H9 (cell line): ENCODE measurements around the gene NEURL1B. TPM values are rescaled to one million over a fixed set of nuclear protein-coding genes. Genes with fewer than 3 reads are reported as not detected.

Experiments
- DNase-seq: peaks from one replicate; pipeline ENCODE4 v3.0.0-alpha.2; 2017
- H2AFZ ChIP-seq: one replicate; pipeline ENCODE4 v1.6.1; 2013; ENCODE audit warnings: mild to moderate bottlenecking, low read length, control low read depth, moderate library complexity
- H2AK5ac ChIP-seq: 2 replicates; pipeline ENCODE4 v1.6.1; 2013; ENCODE audit warnings: low read length, control low read depth, mixed read lengths; ENCODE audit not compliant: insufficient read length
- H2BK120ac ChIP-seq: one replicate; pipeline ENCODE4 v1.6.1; 2013; ENCODE audit warnings: low read depth, mild to moderate bottlenecking, low read length, control low read depth, inconsistent platforms; ENCODE audit not compliant: poor library complexity, severe bottlenecking
- H2BK12ac ChIP-seq: 2 replicates; pipeline ENCODE4 v1.6.1; 2013; ENCODE audit warnings: low read length, control low read depth, mixed read lengths, low read depth; ENCODE audit not compliant: insufficient read length
- H2BK15ac ChIP-seq: 2 replicates; pipeline ENCODE4 v1.6.1; 2013; ENCODE audit warnings: low read depth, low read length, control low read depth
- H2BK20ac ChIP-seq: one replicate; pipeline ENCODE4 v1.6.1; 2013; ENCODE audit warnings: low read depth, mild to moderate bottlenecking, low read length, control low read depth, inconsistent platforms; ENCODE audit not compliant: poor library complexity, severe bottlenecking
- H2BK5ac ChIP-seq: 2 replicates; pipeline ENCODE4 v1.6.1; 2013; ENCODE audit warnings: low read length, control low read depth, mixed read lengths; ENCODE audit not compliant: insufficient read length
- H3K14ac ChIP-seq: 2 replicates; pipeline ENCODE4 v1.6.1; 2013; ENCODE audit warnings: low read length, control low read depth; ENCODE audit not compliant: insufficient read depth
- H3K18ac ChIP-seq: 2 replicates; pipeline ENCODE4 v1.6.1; 2013; ENCODE audit warnings: low read depth, mild to moderate bottlenecking, mixed read lengths, low read length, control low read depth; ENCODE audit not compliant: insufficient read length
- H3K23ac ChIP-seq: 2 replicates; pipeline ENCODE4 v1.6.1; 2013; ENCODE audit warnings: low read length, control low read depth, mixed read lengths, low read depth; ENCODE audit not compliant: insufficient read length
- H3K23me2 ChIP-seq: 2 replicates; pipeline ENCODE4 v1.6.1; 2013; ENCODE audit warnings: low read depth, mild to moderate bottlenecking, mixed read lengths, low read length, control low read depth; ENCODE audit not compliant: insufficient read length, poor library complexity, severe bottlenecking
- H3K27ac ChIP-seq: 2 replicates; pipeline ENCODE4 v1.5.1; 2013; ENCODE audit warnings: low read length, control low read depth, mixed read lengths, low read depth; ENCODE audit not compliant: insufficient read length
- H3K27me3 ChIP-seq: 2 replicates; pipeline ENCODE4 v1.6.1; 2013; ENCODE audit warnings: low read length, control low read depth, inconsistent platforms; ENCODE audit not compliant: insufficient read depth
- H3K4ac ChIP-seq: 2 replicates; pipeline ENCODE4 v1.6.1; 2013; ENCODE audit warnings: low read depth, mild to moderate bottlenecking, control low read depth, inconsistent platforms, low read length, moderate library complexity
- H3K4me1 ChIP-seq: 2 replicates; pipeline ENCODE4 v1.6.1; 2013; ENCODE audit warnings: low read length, control low read depth, inconsistent platforms; ENCODE audit not compliant: insufficient read depth
- H3K4me2 ChIP-seq: 2 replicates; pipeline ENCODE4 v1.6.1; 2013; ENCODE audit warnings: low read length, control low read depth, mixed read lengths; ENCODE audit not compliant: insufficient read length, insufficient read depth
- H3K56ac ChIP-seq: 2 replicates; pipeline ENCODE4 v1.6.1; 2013; ENCODE audit warnings: low read depth, mild to moderate bottlenecking, mixed read lengths, low read length, control low read depth; ENCODE audit not compliant: insufficient read length
- H3K79me1 ChIP-seq: 2 replicates; pipeline ENCODE4 v1.6.1; 2013; ENCODE audit warnings: low read depth, mild to moderate bottlenecking, moderate library complexity, low read length, control low read depth, inconsistent platforms; ENCODE audit not compliant: insufficient read depth, poor library complexity, severe bottlenecking
- H3K79me2 ChIP-seq: 2 replicates; pipeline ENCODE4 v1.6.1; 2013; ENCODE audit warnings: low read length, control low read depth, inconsistent platforms; ENCODE audit not compliant: insufficient read depth
- H3K9ac ChIP-seq: 2 replicates; pipeline ENCODE4 v1.6.1; 2013; ENCODE audit warnings: low read length, control low read depth, mixed read lengths; ENCODE audit not compliant: insufficient read length; ENCODE audit errors: extremely low read depth
- H3K9me3 ChIP-seq: one replicate; pipeline ENCODE4 v1.6.1; 2013; ENCODE audit warnings: low read depth, low read length, inconsistent platforms; ENCODE audit not compliant: control insufficient read depth
- H3T11ph ChIP-seq: one replicate; pipeline ENCODE4 v1.6.1; 2013; ENCODE audit warnings: mild to moderate bottlenecking, low read length, control low read depth, inconsistent platforms
- H4K20me1 ChIP-seq: one replicate; pipeline ENCODE4 v1.6.1; 2013; ENCODE audit not compliant: control insufficient read depth, insufficient read length, insufficient read depth
- H4K5ac ChIP-seq: 2 replicates; pipeline ENCODE4 v1.6.1; 2013; ENCODE audit warnings: low read depth, mild to moderate bottlenecking, mixed read lengths, low read length, control low read depth; ENCODE audit not compliant: insufficient read length
- H4K8ac ChIP-seq: replicated peaks from 2 replicates; pipeline ENCODE4 v1.6.1; 2013; ENCODE audit warnings: low read length, control low read depth, mixed read lengths, low read depth; ENCODE audit not compliant: insufficient read length
- H4K91ac ChIP-seq: 2 replicates; pipeline ENCODE4 v1.6.1; 2013; ENCODE audit warnings: low read depth, mild to moderate bottlenecking, moderate library complexity, mixed read lengths, low read length, control low read depth; ENCODE audit not compliant: insufficient read length
- H3K27ac Mint-ChIP-seq, 3 experiments: 2 replicates in 2 of 3; 3 replicates in 1 of 3; pipeline ENCODE4 v1.8.0; 2020 to 2021; ENCODE audit warnings: mixed read lengths in 3 of 3, mild to moderate bottlenecking in 1 of 3, moderate library complexity in 1 of 3
- H3K27me3 Mint-ChIP-seq: 2 replicates; pipeline ENCODE4 v1.8.0; 2021; ENCODE audit warnings: low read depth, mild to moderate bottlenecking, moderate library complexity, mixed read lengths
- H3K36me3 Mint-ChIP-seq, 3 experiments: 2 replicates in 2 of 3; 3 replicates in 1 of 3; pipeline ENCODE4 v1.8.0; 2020 to 2021; ENCODE audit warnings: low read depth in 3 of 3, mixed read lengths in 3 of 3; ENCODE audit not compliant: insufficient read depth in 1 of 3
- H3K4me1 Mint-ChIP-seq, 2 experiments: 2 replicates each; pipeline ENCODE4 v1.8.0; 2020; ENCODE audit warnings: mixed read lengths in 2 of 2
- H3K4me3 Mint-ChIP-seq, 2 experiments: 2 replicates in 1 of 2; 3 replicates in 1 of 2; pipeline ENCODE4 v1.8.0; 2020 to 2021; ENCODE audit warnings: mild to moderate bottlenecking in 2 of 2, mixed read lengths in 2 of 2, moderate library complexity in 1 of 2
- H3K9me3 Mint-ChIP-seq, 2 experiments: 2 replicates in 1 of 2; 3 replicates in 1 of 2; pipeline ENCODE4 v1.8.0; 2020; ENCODE audit warnings: mild to moderate bottlenecking in 2 of 2, mixed read lengths in 2 of 2, moderate library complexity in 1 of 2
- WGBS: extraction: QIAGEN DNeasy Blood & Tissue Kit; methylation state at CpG from one replicate; pipeline ENCODE4 v1.1.7; 2013; ENCODE audit warnings: missing lambda C conversion rate, low lambda C conversion rate, mixed read lengths; ENCODE audit not compliant: insufficient read length; ENCODE audit errors: extremely low coverage; 5-methylcytosine and 5-hydroxymethylcytosine counted together
- total RNA-seq: library from RNA; stranded (reverse); gene quantifications from 2 replicates; pipeline ENCODE4 v1.2.1, GENCODE V29; 2021
- TF ChIP-seq, protein P1 (sequence below): fragments of 200-600 bp; sonication (generic); conservative IDR thresholded peaks from 3 replicates; pipeline ENCODE4 v1.8.0; 2021; ENCODE audit warnings: antibody characterized with exemption, mild to moderate bottlenecking

Gene NEURL1B
- total RNA-seq, 1 experiment from 2014 or later: 3.6 TPM

DNA sequence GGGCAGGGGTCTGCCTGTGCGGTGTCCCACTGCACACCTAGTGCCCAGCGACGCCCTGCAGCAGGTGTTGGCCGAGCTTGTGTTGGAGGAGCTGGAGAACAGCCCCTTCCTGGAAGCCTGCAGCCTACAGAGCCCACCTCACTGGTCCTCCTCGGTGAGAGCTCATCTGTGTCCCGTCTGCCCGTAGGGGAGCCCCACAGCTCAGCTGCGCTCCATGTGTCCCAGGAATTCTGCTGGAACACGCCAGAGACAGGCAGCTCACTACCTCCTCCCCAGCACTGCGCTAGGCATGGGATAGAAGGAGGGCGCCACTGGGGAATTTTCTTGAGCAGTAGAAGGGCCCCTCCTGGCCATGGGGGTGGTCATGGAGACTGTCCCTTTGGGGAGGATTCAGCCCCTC, 85.9 kb downstream of the NEURL1B start:
- H3K27ac ChIP-seq: no peak overlapping the region
- H4K20me1 ChIP-seq: no peaks in the 10 kb centered on the region
- H3K23me2 ChIP-seq: no peaks in the 10 kb centered on the region
- Mint-ChIP-seq H3K27ac (no peak overlapping the region), H3K4me1 (peaks cover 2 to 3% of the 10 kb centered on the region in 2 experiments; a peak in 1 of 4 replicates), H3K4me3 (no peak overlapping the region), H3K9me3 (no peaks in the 10 kb centered on the region), H3K36me3 (no peaks in the 10 kb centered on the region), H3K27me3 (peaks cover 79% of the 10 kb centered on the region)
- no peak overlapping the region for H2BK12ac ChIP-seq
- DNase-seq: no peak
- no peaks in the 10 kb centered on the region for H3K79me2 ChIP-seq
- no CpG with 5 or more reads among the region's 11 CpGs for WGBS
- no peak overlapping the region for H3K23ac ChIP-seq
- no peaks in the 10 kb centered on the region for H3K9me3 ChIP-seq
- no peaks in the 10 kb centered on the region for H3K79me1 ChIP-seq
- no peak overlapping the region for H3K4ac ChIP-seq
- no peak overlapping the region for H4K91ac ChIP-seq
- no peaks in the 10 kb centered on the region for H3K27me3 ChIP-seq
- no peak overlapping the region for H2BK120ac ChIP-seq
- no peak overlapping the region for H2BK15ac ChIP-seq
- no peak overlapping the region for H3K4me2 ChIP-seq
- no peak overlapping the region for H2BK5ac ChIP-seq
- no peak overlapping the region for H2AFZ ChIP-seq
- H2BK20ac ChIP-seq: no peak overlapping the region
- no peak overlapping the region for H3K56ac ChIP-seq
- no peak overlapping the region for H3K18ac ChIP-seq
- no peak overlapping the region for H4K5ac ChIP-seq
- H3K9ac ChIP-seq: no peak overlapping the region
- TF ChIP-seq, protein P1, sequence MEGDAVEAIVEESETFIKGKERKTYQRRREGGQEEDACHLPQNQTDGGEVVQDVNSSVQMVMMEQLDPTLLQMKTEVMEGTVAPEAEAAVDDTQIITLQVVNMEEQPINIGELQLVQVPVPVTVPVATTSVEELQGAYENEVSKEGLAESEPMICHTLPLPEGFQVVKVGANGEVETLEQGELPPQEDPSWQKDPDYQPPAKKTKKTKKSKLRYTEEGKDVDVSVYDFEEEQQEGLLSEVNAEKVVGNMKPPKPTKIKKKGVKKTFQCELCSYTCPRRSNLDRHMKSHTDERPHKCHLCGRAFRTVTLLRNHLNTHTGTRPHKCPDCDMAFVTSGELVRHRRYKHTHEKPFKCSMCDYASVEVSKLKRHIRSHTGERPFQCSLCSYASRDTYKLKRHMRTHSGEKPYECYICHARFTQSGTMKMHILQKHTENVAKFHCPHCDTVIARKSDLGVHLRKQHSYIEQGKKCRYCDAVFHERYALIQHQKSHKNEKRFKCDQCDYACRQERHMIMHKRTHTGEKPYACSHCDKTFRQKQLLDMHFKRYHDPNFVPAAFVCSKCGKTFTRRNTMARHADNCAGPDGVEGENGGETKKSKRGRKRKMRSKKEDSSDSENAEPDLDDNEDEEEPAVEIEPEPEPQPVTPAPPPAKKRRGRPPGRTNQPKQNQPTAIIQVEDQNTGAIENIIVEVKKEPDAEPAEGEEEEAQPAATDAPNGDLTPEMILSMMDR: no peak
- no peak overlapping the region for H2AK5ac ChIP-seq
- H3T11ph ChIP-seq: no peak overlapping the region
- H3K4me1 ChIP-seq: no peaks in the 10 kb centered on the region
- no peak overlapping the region for H4K8ac ChIP-seq
- H3K14ac ChIP-seq: no peak overlapping the region
